Kidney epithelial cell (primary cell): ENCODE data around the gene TAAR5. TPM values are rescaled to one million over a fixed set of nuclear protein-coding genes. Genes with fewer than 3 reads are reported as not detected.
"Not testable (repeated sequence)": the region's sequence is repeated elsewhere in the genome, so short reads cannot be mapped to it uniquely, and the experiment has no call there.

Experiments
- DNase-seq: peaks from one replicate; pipeline ENCODE4 v3.0.0-alpha.2; 2010; ENCODE audit warnings: low read depth
- H3K27me3 ChIP-seq: 2 replicates; pipeline ENCODE4 v1.6.0; 2011; ENCODE audit warnings: low read length; ENCODE audit not compliant: control insufficient read depth, insufficient read depth
- H3K36me3 ChIP-seq: 2 replicates; pipeline ENCODE4 v1.5.1; 2011; ENCODE audit warnings: low read length; ENCODE audit not compliant: control insufficient read depth, insufficient read depth
- H3K4me3 ChIP-seq: 2 replicates; pipeline ENCODE4 v1.5.1; 2011; ENCODE audit warnings: low read depth, mild to moderate bottlenecking, control low read depth, low read length
- total RNA-seq: library from RNA; depleted of rRNA; stranded (reverse); fragments of >200 nt; gene quantifications from 2 replicates; pipeline ENCODE4 v1.2.3, GENCODE V29; 2015
- TF ChIP-seq, protein P1 (sequence below): IDR thresholded peaks from 2 replicates; pipeline ENCODE4 v1.5.1; 2011; ENCODE audit warnings: mild to moderate bottlenecking, moderate library complexity, low read length, control low read depth, inconsistent platforms; ENCODE audit not compliant: insufficient read depth, poor library complexity, severe bottlenecking

The TAAR5 gene
- total RNA-seq, 1 donor from 2014 or later = not detected

DNA sequence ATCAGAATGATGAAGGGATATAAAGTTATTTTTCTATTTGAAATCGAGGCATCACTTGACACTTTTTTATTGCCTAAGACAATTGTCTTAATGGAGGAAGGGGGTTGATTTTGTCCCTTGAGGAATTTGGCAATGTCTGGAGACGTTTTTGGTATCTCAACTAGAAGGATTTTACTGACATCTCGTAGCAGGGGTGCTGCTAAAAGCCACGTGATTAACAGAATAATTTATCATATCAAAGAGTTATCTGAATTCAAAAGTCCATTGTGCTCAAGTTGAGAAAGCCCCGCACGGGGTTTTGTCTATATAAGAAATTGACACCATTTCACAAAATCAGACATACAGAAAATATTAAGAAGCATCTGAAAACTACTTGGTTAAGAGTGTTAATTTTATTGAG, 20.9 kb downstream of the TAAR5 start:
- TF ChIP-seq, protein P1, sequence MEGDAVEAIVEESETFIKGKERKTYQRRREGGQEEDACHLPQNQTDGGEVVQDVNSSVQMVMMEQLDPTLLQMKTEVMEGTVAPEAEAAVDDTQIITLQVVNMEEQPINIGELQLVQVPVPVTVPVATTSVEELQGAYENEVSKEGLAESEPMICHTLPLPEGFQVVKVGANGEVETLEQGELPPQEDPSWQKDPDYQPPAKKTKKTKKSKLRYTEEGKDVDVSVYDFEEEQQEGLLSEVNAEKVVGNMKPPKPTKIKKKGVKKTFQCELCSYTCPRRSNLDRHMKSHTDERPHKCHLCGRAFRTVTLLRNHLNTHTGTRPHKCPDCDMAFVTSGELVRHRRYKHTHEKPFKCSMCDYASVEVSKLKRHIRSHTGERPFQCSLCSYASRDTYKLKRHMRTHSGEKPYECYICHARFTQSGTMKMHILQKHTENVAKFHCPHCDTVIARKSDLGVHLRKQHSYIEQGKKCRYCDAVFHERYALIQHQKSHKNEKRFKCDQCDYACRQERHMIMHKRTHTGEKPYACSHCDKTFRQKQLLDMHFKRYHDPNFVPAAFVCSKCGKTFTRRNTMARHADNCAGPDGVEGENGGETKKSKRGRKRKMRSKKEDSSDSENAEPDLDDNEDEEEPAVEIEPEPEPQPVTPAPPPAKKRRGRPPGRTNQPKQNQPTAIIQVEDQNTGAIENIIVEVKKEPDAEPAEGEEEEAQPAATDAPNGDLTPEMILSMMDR = no peak
- Histone ChIP-seq H3K4me3 (no peak overlapping the region), H3K36me3 (no peaks in the 10 kb centered on the region), H3K27me3 (no peaks in the 10 kb centered on the region)
- no peak for DNase-seq

DNA sequence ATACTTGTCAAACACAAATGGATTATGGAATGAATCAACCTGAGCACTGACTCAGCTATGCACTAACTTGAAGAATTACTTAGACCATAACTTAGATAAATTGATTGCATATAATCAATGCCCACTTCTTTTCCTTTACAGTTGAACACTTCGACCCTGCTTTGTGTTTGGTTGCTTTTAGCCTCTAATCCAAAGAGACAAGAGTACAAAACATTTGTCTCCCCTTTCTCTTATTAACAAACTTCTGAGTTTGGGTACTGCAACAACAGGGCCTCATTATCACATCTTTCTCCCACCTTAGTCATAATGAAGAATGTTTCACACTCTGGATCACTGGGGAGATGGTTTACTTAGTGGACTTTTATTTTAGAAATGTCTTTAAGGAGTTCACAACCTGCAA, 22.0 kb downstream of the TAAR5 start:
- DNase-seq = no peak
- H3K27me3 ChIP-seq = no peaks in the 10 kb centered on the region
- no peak overlapping the region for H3K4me3 ChIP-seq
- H3K36me3 ChIP-seq = no peaks in the 10 kb centered on the region
- TF ChIP-seq, protein P1 = no peak

DNA sequence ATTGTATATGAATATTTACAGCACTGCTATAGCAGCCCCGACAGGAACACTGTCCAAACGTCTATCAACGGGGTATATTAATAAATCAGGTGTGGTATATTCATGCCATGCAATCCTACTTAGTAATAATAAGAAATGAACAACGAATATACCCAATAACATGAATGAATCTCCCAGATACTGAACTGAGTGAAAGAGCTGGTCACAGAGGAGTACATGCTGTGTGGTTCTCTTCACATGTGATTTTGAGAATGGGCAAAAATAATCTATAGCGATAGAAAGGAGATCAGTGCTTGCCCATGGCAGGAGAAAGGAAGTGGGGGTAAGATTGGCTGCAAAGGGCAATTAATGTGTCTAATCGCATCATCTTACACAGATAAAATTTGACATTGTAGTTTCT, 23.1 kb downstream of the TAAR5 start:
- Histone ChIP-seq H3K27me3 (no peaks in the 10 kb centered on the region), H3K4me3 (no peak overlapping the region), H3K36me3 (no peaks in the 10 kb centered on the region)
- TF ChIP-seq, protein P1 = no peak
- no peak for DNase-seq

DNA sequence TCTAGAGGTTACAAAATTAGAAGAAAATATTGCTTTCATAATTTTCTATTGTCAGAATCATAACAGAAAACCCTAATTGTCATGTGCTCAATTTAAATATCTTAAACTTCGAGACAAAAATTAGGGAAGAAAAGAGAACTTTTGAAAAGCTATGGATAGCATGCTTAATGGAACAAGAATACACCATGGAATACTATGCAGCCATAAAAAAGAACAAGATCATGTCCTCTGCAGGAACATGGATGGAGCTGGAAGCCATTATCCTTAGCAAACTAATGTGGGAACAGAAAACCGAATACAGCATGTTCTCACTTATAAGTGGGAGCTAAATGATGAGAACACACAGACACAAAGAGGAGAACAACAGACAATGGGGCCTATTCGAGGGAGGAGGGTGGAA, 29.5 kb downstream of the TAAR5 start:
- H3K4me3 ChIP-seq, DNase-seq, H3K27me3 ChIP-seq, H3K36me3 ChIP-seq: not testable (repeated sequence)

GRCh38 chr6:132552372-132552771, 37.2 kb downstream of the TAAR5 start, which contains the start of gene TAAR8:
Gene TAAR8, plus strand, starts transcription at chr6:132552672. Its CDS starts 21 bp downstream, at chr6:132552693.
- Histone ChIP-seq H3K4me3 (no peak within 1 kb of the TSS), H3K36me3 (no peaks in the 10 kb centered on the region), H3K27me3 (no peaks in the 10 kb centered on the region)
- TF ChIP-seq, protein P1 = no peak
- no peak for DNase-seq

DNA sequence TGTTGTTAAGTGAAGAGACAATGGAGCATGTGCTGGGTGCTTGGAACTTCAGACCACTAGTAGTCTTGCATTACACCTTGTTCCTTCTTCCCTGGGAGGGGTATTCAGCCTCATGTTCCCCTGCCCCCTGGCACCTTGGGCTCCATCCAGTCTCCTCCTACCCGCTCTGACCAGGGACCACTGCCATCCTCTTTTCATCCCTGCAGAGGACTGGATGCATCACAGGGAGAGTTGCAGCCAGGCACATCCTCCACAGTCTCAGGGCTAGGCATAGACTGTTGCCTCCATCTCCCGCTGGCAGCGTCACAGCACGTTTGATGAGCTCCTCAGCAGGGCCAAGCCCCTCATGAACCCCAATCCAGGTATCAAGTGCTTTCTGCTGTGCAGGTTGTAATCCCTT, 38.3 kb downstream of the TAAR5 start:
- Histone ChIP-seq H3K27me3 (no peaks in the 10 kb centered on the region), H3K36me3 (no peaks in the 10 kb centered on the region), H3K4me3 (no peak overlapping the region)
- TF ChIP-seq, protein P1 = no peak
- DNase-seq = no peak
